GM12878 (cell line): ENCODE results near the gene SLCO3A1. TPM values are rescaled to one million over a fixed set of nuclear protein-coding genes. Genes with fewer than 3 reads are reported as not detected.

ENCODE experiments used
- ATAC-seq: fragments of 200-7000 bp; cut with Tn5 transposase; 3 replicates; pipeline ENCODE4 v1.9.1; 2020; ENCODE audit warnings: mild to moderate bottlenecking, moderate library complexity
- BruUV-seq: library from RNA; stranded (reverse); fragments of 400-500 nt; replicated peaks from 2 replicates; lab custom pipeline; 2021; lab: Mats Ljungman, UMichigan
- CTCF ChIA-PET: fragments of 300-600 bp; sonication (Branson Sonifier 250); formaldehyde crosslinking; extraction: SDS; loops from one replicate; lab custom pipeline; 2021; ENCODE audit warnings: inconsistent platforms; lab: Yijun Ruan, JAX
- POLR2A ChIA-PET: fragments of 350-600 bp; formaldehyde crosslinking; extraction: SDS; loops from one replicate; lab custom pipeline; 2021; ENCODE audit warnings: inconsistent platforms; lab: Charles Lee
- RAD21 ChIA-PET: fragments of 300-600 bp; sonication (Branson Sonifier 250); formaldehyde crosslinking; loops from one replicate; lab custom pipeline; 2023; ENCODE audit warnings: antibody characterized with exemption; ENCODE audit not compliant: unreplicated experiment; lab: Charles Lee
- SMC1A ChIA-PET: fragments of 300-600 bp; sonication (Branson Sonifier 250); formaldehyde crosslinking; loops from one replicate; lab custom pipeline; 2023; ENCODE audit not compliant: unreplicated experiment, uncharacterized antibody; lab: Charles Lee
- DNase-seq: peaks from one replicate; pipeline ENCODE4 v3.0.0-alpha.2; 2011; ENCODE audit warnings: low read depth, low spot score
- FAIRE-seq: peaks from 3 replicates; lab custom pipeline; 2011; peaks lifted over from hg19 to GRCh38; lab: Jason Lieb, UNC
- H2AFZ ChIP-seq: 2 replicates; pipeline ENCODE4 v1.6.0; 2011; ENCODE audit warnings: low read depth, low read length, control low read depth; ENCODE audit not compliant: control insufficient read depth
- H3K27ac ChIP-seq: 2 replicates; pipeline ENCODE4 v1.5.1; 2011; ENCODE audit warnings: control low read depth; ENCODE audit not compliant: control insufficient read depth, insufficient read depth
- H3K27me3 ChIP-seq, 2 experiments: replicated peaks in 1 of 2; 2 replicates each; pipeline versions ENCODE4 v1.6.0 to v1.6.1; 2011; ENCODE audit warnings: low read length in 1 of 2; ENCODE audit not compliant: control insufficient read depth in 2 of 2, insufficient read depth in 2 of 2
- H3K36me3 ChIP-seq, 2 experiments: 2 replicates each; pipeline ENCODE4 v1.5.1; 2011; ENCODE audit warnings: low read length in 1 of 2; ENCODE audit not compliant: control insufficient read depth in 2 of 2, insufficient read depth in 2 of 2
- H3K4me1 ChIP-seq: 2 replicates; pipeline ENCODE4 v1.6.1; 2011; ENCODE audit warnings: mild to moderate bottlenecking, low read length, moderate library complexity, mixed read lengths; ENCODE audit not compliant: control insufficient read depth, insufficient read depth
- H3K4me2 ChIP-seq: 2 replicates; pipeline ENCODE4 v1.6.0; 2011; ENCODE audit warnings: control low read depth; ENCODE audit not compliant: control insufficient read depth, insufficient read depth
- H3K4me3 ChIP-seq: fragments of 200-600 bp; sonication (generic); 2 replicates; pipeline ENCODE4 v1.5.1; 2016
- H3K79me2 ChIP-seq: 2 replicates; pipeline ENCODE4 v1.6.0; 2011; ENCODE audit warnings: low read length; ENCODE audit not compliant: control insufficient read depth, insufficient read depth
- H3K9ac ChIP-seq: 2 replicates; pipeline ENCODE4 v1.8.0; 2011; ENCODE audit warnings: low read length, control low read depth, mixed read lengths; ENCODE audit not compliant: control insufficient read depth, insufficient read depth
- H3K9me3 ChIP-seq: replicated peaks from 3 replicates; pipeline ENCODE4 v1.5.1; 2011; ENCODE audit warnings: mild to moderate bottlenecking, low read length; ENCODE audit not compliant: control insufficient read depth, insufficient read depth
- H4K20me1 ChIP-seq: 2 replicates; pipeline ENCODE4 v1.6.0; 2011; ENCODE audit not compliant: control insufficient read depth, insufficient read depth
- E2F8 ChIP-seq: fragments of 450-650 bp; IDR thresholded peaks from 2 replicates; pipeline ENCODE4 v1.6.1; 2018; ENCODE audit warnings: mild to moderate bottlenecking, low read depth, moderate library complexity; ENCODE audit not compliant: partially characterized antibody
- EED ChIP-seq: sonication (generic); IDR thresholded peaks from 2 replicates; pipeline ENCODE4 v1.6.1; 2016; ENCODE audit warnings: antibody characterized with exemption, low read depth
- HDGF ChIP-seq: fragments of 450-650 bp; IDR thresholded peaks from 2 replicates; pipeline ENCODE4 v1.6.1; 2016; ENCODE audit warnings: antibody characterized with exemption
- NR2F1 ChIP-seq: fragments of 450-650 bp; conservative IDR thresholded peaks from 2 replicates; pipeline ENCODE4 v1.6.1; 2017; ENCODE audit warnings: mild to moderate bottlenecking
- NRF1 ChIP-seq: conservative IDR thresholded peaks from 2 replicates; pipeline ENCODE4 v1.6.1; 2011; ENCODE audit warnings: mild to moderate bottlenecking, low read depth, low read length, improper control_type of control experiment
- PAX8 ChIP-seq: fragments of 450-650 bp; IDR thresholded peaks from 2 replicates; pipeline ENCODE4 v1.6.1; 2017; ENCODE audit warnings: mild to moderate bottlenecking, moderate library complexity
- POLR2AphosphoS2 ChIP-seq: IDR thresholded peaks from 2 replicates; pipeline ENCODE4 v1.6.1; 2011; ENCODE audit warnings: low read depth, mild to moderate bottlenecking, low read length, improper control_type of control experiment, moderate library complexity
- POLR2AphosphoS5 ChIP-seq: IDR thresholded peaks from 2 replicates; pipeline ENCODE4 v1.6.1; 2011; ENCODE audit warnings: mild to moderate bottlenecking, low read length, inconsistent platforms
- POU2F2 ChIP-seq: IDR thresholded peaks from 3 replicates; pipeline ENCODE4 v1.6.1; 2011; ENCODE audit warnings: low read depth, mild to moderate bottlenecking, low read length, borderline replicate concordance
- SKIL ChIP-seq: fragments of 450-650 bp; IDR thresholded peaks from 2 replicates; pipeline ENCODE4 v1.6.1; 2017; ENCODE audit warnings: mild to moderate bottlenecking, low read depth, inconsistent platforms; ENCODE audit not compliant: poor library complexity, severe bottlenecking
- SPI1 ChIP-seq: IDR thresholded peaks from 2 replicates; pipeline ENCODE4 v1.6.1; 2011; ENCODE audit warnings: low read depth, mild to moderate bottlenecking, low read length, moderate library complexity, borderline replicate concordance; ENCODE audit not compliant: insufficient read depth
- TCF3 ChIP-seq: IDR thresholded peaks from 2 replicates; pipeline ENCODE4 v1.6.1; 2012; ENCODE audit warnings: low read depth, mild to moderate bottlenecking, low read length, borderline replicate concordance; ENCODE audit not compliant: insufficient read depth
- YY1 ChIP-seq: IDR thresholded peaks from 2 replicates; pipeline ENCODE4 v1.6.1; 2011; ENCODE audit warnings: low read depth, mild to moderate bottlenecking, low read length
- ZNF274 ChIP-seq: IDR thresholded peaks from one replicate; pipeline ENCODE4 v1.8.0; 2011; ENCODE audit not compliant: insufficient read length, insufficient read depth
- ZSCAN29 ChIP-seq: fragments of 450-650 bp; IDR thresholded peaks from 2 replicates; pipeline ENCODE4 v1.6.1; 2017; ENCODE audit warnings: mild to moderate bottlenecking, moderate library complexity
- whole genome bisulfite sequencing: methylation state at CpG from one replicate; pipeline ENCODE4 v1.1.6; 2016; ENCODE audit warnings: low lambda C conversion rate; ENCODE audit not compliant: insufficient replicate concordance, insufficient coverage; ENCODE audit errors: missing lambda C conversion rate; 5-methylcytosine and 5-hydroxymethylcytosine counted together
- in situ Hi-C: fragments of 300-500 bp; cut with MboI; formaldehyde crosslinking; loops from 9 replicates; pipeline ENCODE4 v1.14.3; 2018; ENCODE audit warnings: mixed read lengths
- intact Hi-C: fragments of 100-400 bp; cut with micrococcal nuclease; formaldehyde crosslinking; loops from one replicate; pipeline ENCODE4 v1.14.2; 2022; ENCODE audit not compliant: unreplicated experiment
- polyA plus RNA-seq, 11 experiments: library from polyadenylated mRNA; depleted of rRNA in 4 of 11; unstranded in 6 of 11; stranded (reverse) in 5 of 11; fragments of >200 nt; fragmentation: Nextera tagmentation in 4 of 11; fragmentation: Illumina TruSeq in 1 of 11; extraction: Ambion mirVana in 4 of 11; extraction: Trizol in 1 of 11; gene quantifications; 1 replicate in 1 of 11; 2 replicates in 10 of 11; pipeline versions ENCODE4 v1.2.1 to v1.2.3, GENCODE V29; 2011 to 2016; ENCODE audit warnings: inconsistent platforms in 2 of 11, missing spikeins in 2 of 11, low read depth in 1 of 11
- total RNA-seq, 4 experiments: library from RNA; depleted of rRNA in 3 of 4; stranded (reverse); fragments of >200 nt in 3 of 4; fragmentation: Illumina TruSeq in 1 of 4; extraction: Trizol in 1 of 4; gene quantifications; 2 replicates each; pipeline versions ENCODE4 v1.2.1 to v1.2.3, GENCODE V29; 2013 to 2021

The SLCO3A1 gene
- total and polyA plus RNA-seq, 10 of the 15 experiments (the other 5 are each of a cell fraction or from before 2014, with no cell fraction given): 0.05 to 5.9 (median 0.31) TPM

- H3K9me3 ChIP-seq: no peaks in the 10 kb centered on the region; the same call in 2 of the 3 replicates
- DNase-seq: no peak
- H3K27ac ChIP-seq: no peak overlapping the region
- H3K4me1 ChIP-seq: no peaks in the 10 kb centered on the region
- no peaks in the 10 kb centered on the region for H3K79me2 ChIP-seq
- intact Hi-C loops (no loop called here), in situ Hi-C loops (no loop called here)
- no TSS peak for BruUV-seq
- TF ChIP-seq SKIL (no peak), POLR2AphosphoS2 (no peak)
- ChIA-PET SMC1A (no interaction called here), POLR2A (no interaction called here), CTCF (interaction anchor here (0.7 kb wide), 1 partner anchor 695 kb away, joined by 4 read pairs; no protein-coding TSS in a partner anchor), RAD21 (no interaction called here)
- H4K20me1 ChIP-seq: no peaks in the 10 kb centered on the region
- H3K4me2 ChIP-seq: no peak overlapping the region
- no peak overlapping the region for H3K4me3 ChIP-seq
- ATAC-seq: no peak
- no peak overlapping the region for H2AFZ ChIP-seq
- H3K9ac ChIP-seq: no peak overlapping the region
- H3K27me3 ChIP-seq: no peaks in the 10 kb centered on the region
- no peak for FAIRE-seq
- H3K36me3 ChIP-seq: peaks cover 0 to 1% of the 10 kb centered on the region in 2 experiments; a peak in 2 of 4 replicates
These were observed 267.5 kb downstream of the SLCO3A1 start for GRCh38 chr15:92121047-92121446.

- FAIRE-seq: no peak
- H3K4me3 ChIP-seq: no peak overlapping the region
- H3K79me2 ChIP-seq: no peaks in the 10 kb centered on the region
- no peaks in the 10 kb centered on the region; a peak in 1 of 4 replicates for H3K27me3 ChIP-seq
- no peaks in the 10 kb centered on the region; the same call in 2 of the 3 replicates for H3K9me3 ChIP-seq
- no peak overlapping the region for H3K9ac ChIP-seq
- 7% methylated on average over 2 of the region's 2 CpGs for WGBS
- intact Hi-C loops (no loop called here), in situ Hi-C loops (no loop called here)
- H3K4me1 ChIP-seq: no peaks in the 10 kb centered on the region
- ChIA-PET POLR2A (no interaction called here), RAD21 (no interaction called here), SMC1A (no interaction called here), CTCF (interaction anchor here (0.7 kb wide), 1 partner anchor 26 kb away, joined by 3 read pairs; no protein-coding TSS in a partner anchor)
- DNase-seq: no peak
- no peak overlapping the region for H3K4me2 ChIP-seq
- peaks cover 0 to 1% of the 10 kb centered on the region in 2 experiments; a peak in 2 of 4 replicates for H3K36me3 ChIP-seq
- H3K27ac ChIP-seq: no peak overlapping the region
- no peak for ATAC-seq
- no peak overlapping the region for H2AFZ ChIP-seq
- H4K20me1 ChIP-seq: no peaks in the 10 kb centered on the region
- BruUV-seq: no TSS peak
- no peak for TF ChIP-seq YY1
- TF ChIP-seq E2F8: no peak
- no peak for TF ChIP-seq POLR2AphosphoS5
- no peak for TF ChIP-seq SPI1
- TF ChIP-seq ZSCAN29: no peak
- no peak for TF ChIP-seq PAX8
- TF ChIP-seq POU2F2: no peak
- no peak for TF ChIP-seq NR2F1
- TF ChIP-seq TCF3: no peak
- no peak for TF ChIP-seq HDGF
- TF ChIP-seq NRF1: no peak
- no peak for TF ChIP-seq ZNF274
- TF ChIP-seq EED: no peak
These were observed 268.8 kb downstream of the SLCO3A1 start for GRCh38 chr15:92122259-92122658.
